ENCODE data around the gene ALOX15B. TPM values are rescaled to one million over a fixed set of nuclear protein-coding genes. Genes with fewer than 3 reads are reported as not detected.

ALOX15B gene
- total RNA-seq, 1 experiment from 2014 or later: not detected

GRCh38 chr17:8095361-8095760 lies 56.5 kb downstream of the ALOX15B start:
- BruUV-seq (replicated peaks): no TSS peak
- Histone ChIP-seq H3K4me2 (no peak overlapping the region), H3K27ac (no peak overlapping the region), H3K9me3 (ENCODE audit: insufficient read depth, low read depth) (no peaks in the 10 kb centered on the region), H3K4me3 (no peak overlapping the region), H3K79me2 (ENCODE audit: low read depth) (no peaks in the 10 kb centered on the region), H3K27me3 (ENCODE audit: insufficient read depth, low read depth) (no peaks in the 10 kb centered on the region; the same call in 1 of the 2 replicates), H4K20me1 (ENCODE audit: insufficient read depth) (no peaks in the 10 kb centered on the region), H3F3A (ENCODE audit: insufficient read depth, low read depth) (no peaks in the 10 kb centered on the region), H3K4me1 (replicated peaks; ENCODE audit: insufficient read depth) (no peaks in the 10 kb centered on the region), H3K36me3 (ENCODE audit: low read depth) (no peaks in the 10 kb centered on the region), H2AFZ (no peak overlapping the region), H3K9me2 (ENCODE audit: insufficient read depth) (no peaks in the 10 kb centered on the region)
- intact Hi-C loops (cut with micrococcal nuclease; ENCODE audit: unreplicated experiment): no loop called here
- no peak for TF ChIP-seq CTCF (conservative IDR thresholded peaks at IDR 0.05)
- no peak for TF ChIP-seq EZH2 (IDR thresholded peaks at IDR 0.05; ENCODE audit: low read depth)
- POLR2A ChIA-PET (ENCODE audit: unreplicated experiment): no interaction called here
- CTCF ChIA-PET: no interaction called here
- DNase-seq: no peak

GRCh38 chr17:8096541-8096940 lies 57.7 kb downstream of the ALOX15B start:
- ChIA-PET POLR2A (ENCODE audit: unreplicated experiment) (no interaction called here), CTCF (no interaction called here)
- TF ChIP-seq CTCF (conservative IDR thresholded peaks at IDR 0.05) (no peak), EZH2 (IDR thresholded peaks at IDR 0.05; ENCODE audit: low read depth) (no peak)
- no peaks in the 10 kb centered on the region for H3F3A ChIP-seq (ENCODE audit: insufficient read depth, low read depth)
- H3K9me2 ChIP-seq (ENCODE audit: insufficient read depth): no peaks in the 10 kb centered on the region
- no peaks in the 10 kb centered on the region; the same call in 1 of the 2 replicates for H3K27me3 ChIP-seq (ENCODE audit: insufficient read depth, low read depth)
- no peaks in the 10 kb centered on the region for H3K79me2 ChIP-seq (ENCODE audit: low read depth)
- H2AFZ ChIP-seq: no peak overlapping the region
- H3K4me3 ChIP-seq: no peak overlapping the region
- intact Hi-C loops (cut with micrococcal nuclease; ENCODE audit: unreplicated experiment): no loop called here
- BruUV-seq (replicated peaks): no TSS peak
- H3K27ac ChIP-seq: no peak overlapping the region
- H3K9me3 ChIP-seq (ENCODE audit: insufficient read depth, low read depth): no peaks in the 10 kb centered on the region
- H3K4me1 ChIP-seq (replicated peaks; ENCODE audit: insufficient read depth): no peaks in the 10 kb centered on the region
- DNase-seq: no peak
- no peak overlapping the region for H3K4me2 ChIP-seq
- H3K36me3 ChIP-seq (ENCODE audit: low read depth): no peaks in the 10 kb centered on the region
- no peaks in the 10 kb centered on the region for H4K20me1 ChIP-seq (ENCODE audit: insufficient read depth)

Small RNA genes within 50 kb of the gene (microRNA-seq; reads per million reads assigned to microRNA genes)
- gene MIR4314 (ENCODE audit: borderline number of aligned reads, borderline replicate concordance): not detected

Other genes starting within 250 kb of the ALOX15B start
- 41.3 and 41.8 TPM in 2 replicates for gene KDM6B, start 204.8 kb upstream of the ALOX15B start, total RNA-seq (2021)
- gene TMEM88, start 184.0 kb upstream of the ALOX15B start, total RNA-seq (2021): 3.1 and 3.4 TPM in 2 replicates
- gene NAA38, start 181.5 kb upstream of the ALOX15B start, total RNA-seq (2021): 159 and 176 TPM in 2 replicates
- gene CYB5D1, start 181.1 kb upstream of the ALOX15B start, total RNA-seq (2021): 14.3 and 22.0 TPM in 2 replicates
- gene CHD3, start 150.3 kb upstream of the ALOX15B start, total RNA-seq (2021): 197 and 219 TPM in 2 replicates
- gene RNF227, start 122.8 kb upstream of the ALOX15B start, total RNA-seq (2021): 3.1 and 4.2 TPM in 2 replicates
- 9.5 and 13.8 TPM in 2 replicates for gene KCNAB3, start 109.2 kb upstream of the ALOX15B start, total RNA-seq (2021)
- 181 and 224 TPM in 2 replicates for gene TRAPPC1, start 107.1 kb upstream of the ALOX15B start, total RNA-seq (2021)
- 62.3 and 65.1 TPM in 2 replicates for gene CNTROB, start 106.9 kb upstream of the ALOX15B start, total RNA-seq (2021)
- gene GUCY2D, start 36.4 kb upstream of the ALOX15B start, total RNA-seq (2021): 0.79 TPM in 1 of 2 replicates, not detected in the other
- not detected in 2 replicates for gene ALOX12B, start 48.7 kb downstream of the ALOX15B start, total RNA-seq (2021)
- 0.70 and 1.4 TPM in 2 replicates for gene ALOXE3, start 79.5 kb downstream of the ALOX15B start, total RNA-seq (2021)
- 2.6 and 9.0 TPM in 2 replicates for gene HES7, start 85.0 kb downstream of the ALOX15B start, total RNA-seq (2021)
- 60.2 and 78.7 TPM in 2 replicates for gene PER1, start 113.3 kb downstream of the ALOX15B start, total RNA-seq (2021)
- 29.3 and 35.1 TPM in 2 replicates for gene VAMP2, start 123.9 kb downstream of the ALOX15B start, total RNA-seq (2021)
- gene TMEM107, start 137.3 kb downstream of the ALOX15B start, total RNA-seq (2021): 58.5 and 59.1 TPM in 2 replicates
- gene BORCS6, start 151.1 kb downstream of the ALOX15B start, total RNA-seq (2021): 6.4 and 8.0 TPM in 2 replicates
- 159 and 167 TPM in 2 replicates for gene AURKB, start 171.5 kb downstream of the ALOX15B start, total RNA-seq (2021)
- gene CTC1, start 209.0 kb downstream of the ALOX15B start, total RNA-seq (2021): 28.1 and 41.2 TPM in 2 replicates
- 54.5 and 68.2 TPM in 2 replicates for gene PFAS, start 210.2 kb downstream of the ALOX15B start, total RNA-seq (2021)
- gene RANGRF, start 249.6 kb downstream of the ALOX15B start, total RNA-seq (2021): 35.0 and 45.5 TPM in 2 replicates

All from PC-9 (cell line).